Glutamatergic neuron (in vitro differentiated cells): ENCODE data around the gene GRIK4. TPM values are rescaled to one million over a fixed set of nuclear protein-coding genes. Genes with fewer than 3 reads are reported as not detected.

Experiments
- DNase-seq: peaks from one replicate; pipeline ENCODE4 v3.0.0; 2022
- H3K27ac Mint-ChIP-seq: one replicate; pipeline ENCODE4 v1.8.0; 2020; ENCODE audit warnings: mild to moderate bottlenecking, mixed read lengths, inconsistent platforms; ENCODE audit not compliant: unreplicated experiment
- H3K27me3 Mint-ChIP-seq: one replicate; pipeline ENCODE4 v1.8.0; 2020; ENCODE audit warnings: mild to moderate bottlenecking, moderate library complexity, mixed read lengths, inconsistent platforms; ENCODE audit not compliant: unreplicated experiment
- H3K36me3 Mint-ChIP-seq: one replicate; pipeline ENCODE4 v1.8.0; 2020; ENCODE audit warnings: mild to moderate bottlenecking, mixed read lengths, inconsistent platforms; ENCODE audit not compliant: unreplicated experiment
- H3K4me1 Mint-ChIP-seq: one replicate; pipeline ENCODE4 v1.8.0; 2020; ENCODE audit warnings: mild to moderate bottlenecking, low read depth, mixed read lengths, inconsistent platforms; ENCODE audit not compliant: unreplicated experiment
- H3K4me3 Mint-ChIP-seq: one replicate; pipeline ENCODE4 v1.8.0; 2020; ENCODE audit warnings: mild to moderate bottlenecking, mixed read lengths, inconsistent platforms; ENCODE audit not compliant: unreplicated experiment
- H3K9me3 Mint-ChIP-seq: one replicate; pipeline ENCODE4 v1.8.0; 2020; ENCODE audit warnings: mild to moderate bottlenecking, moderate library complexity, mixed read lengths, inconsistent platforms; ENCODE audit not compliant: unreplicated experiment
- CTCF ChIP-seq: fragments of 200-600 bp; sonication (generic); IDR thresholded peaks from one replicate; pipeline ENCODE4 v1.5.0; 2021; ENCODE audit not compliant: partially characterized antibody, unreplicated experiment
- total RNA-seq: library from RNA; stranded (reverse); fragmentation: NEBNext Ultra II Directional; extraction: Animal tissue kit (Norgen Biotek cat#: 25700); gene quantifications from one replicate; pipeline ENCODE4 v1.2.1, GENCODE V29; 2021; ENCODE audit not compliant: unreplicated experiment

GRIK4 gene
- total RNA-seq, 1 donor from 2014 or later = 3.6 TPM

- Mint-ChIP-seq H3K4me3 (no peak overlapping the region), H3K4me1 (peaks cover 13% of the 10 kb centered on the region), H3K27ac (no peak overlapping the region), H3K36me3 (no peaks in the 10 kb centered on the region), H3K27me3 (peaks cover 8% of the 10 kb centered on the region), H3K9me3 (no peaks in the 10 kb centered on the region)
- TF ChIP-seq CTCF = no peak
- no peak for DNase-seq
Measured at GRCh38 chr11:120594746-120595145, 83.2 kb downstream of the GRIK4 start.

GRCh38 chr11:120595557-120595956, 84.0 kb downstream of the GRIK4 start:
- H3K27me3 Mint-ChIP-seq = peaks cover 6% of the 10 kb centered on the region

GRCh38 chr11:120597250-120598215, 86.0 kb downstream of the GRIK4 start:
- peaks cover 9% of the 10 kb centered on the region for H3K27me3 Mint-ChIP-seq
- TF ChIP-seq CTCF = no peak

More at GRCh38 chr11:120595557-120595956, 84.0 kb downstream of the GRIK4 start:
- no peaks in the 10 kb centered on the region for H3K36me3 Mint-ChIP-seq
- no peak overlapping the region for H3K27ac Mint-ChIP-seq
- no peaks in the 10 kb centered on the region for H3K9me3 Mint-ChIP-seq
- H3K4me1 Mint-ChIP-seq = peaks cover 13% of the 10 kb centered on the region
- no peak for TF ChIP-seq CTCF
- H3K4me3 Mint-ChIP-seq = no peak overlapping the region
- DNase-seq = no peak

GRCh38 chr11:120598517-120599257, 87.1 kb downstream of the GRIK4 start:
- no peak for TF ChIP-seq CTCF
- Mint-ChIP-seq H3K4me3 (no peak overlapping the region), H3K27me3 (peaks cover 8% of the 10 kb centered on the region), H3K4me1 (peaks cover 1% of the 10 kb centered on the region), H3K36me3 (no peaks in the 10 kb centered on the region), H3K9me3 (no peaks in the 10 kb centered on the region), H3K27ac (no peak overlapping the region)
- DNase-seq = no peak

More at GRCh38 chr11:120597250-120598215, 86.0 kb downstream of the GRIK4 start:
- Mint-ChIP-seq H3K27ac (no peak overlapping the region), H3K9me3 (no peaks in the 10 kb centered on the region), H3K4me3 (no peak overlapping the region), H3K4me1 (peaks cover 1% of the 10 kb centered on the region), H3K36me3 (no peaks in the 10 kb centered on the region)
- no peak for DNase-seq
